ENCODE results near the gene LPAR5. TPM values are rescaled to one million over a fixed set of nuclear protein-coding genes. Genes with fewer than 3 reads are reported as not detected.

LPAR5 gene
- total RNA-seq, 1 experiment from 2014 or later, result not detected

GRCh38 chr12:6608592-6609281 lies 27.0 kb downstream of the LPAR5 start:
- no TSS peak for BruUV-seq (replicated peaks)
- Histone ChIP-seq H3K4me1 (ENCODE audit: control insufficient read depth, insufficient read depth, low read length) (peaks cover 21% of the 10 kb centered on the region), H3K27me3 (ENCODE audit: control insufficient read depth, insufficient read depth, low read length) (no peaks in the 10 kb centered on the region), H3K36me3 (ENCODE audit: control insufficient read depth, insufficient read depth, low read length) (no peaks in the 10 kb centered on the region), H3K4me3 (ENCODE audit: low read depth in 2 of 2, low read length in 2 of 2) (no peak overlapping the region), H3K27ac (ENCODE audit: low read length) (0 out of 2 replicates have a peak overlapping the region, but pooled peaks have one; percentile 17), H3K9me3 (ENCODE audit: control insufficient read depth, insufficient read depth, low read depth, low read length) (no peaks in the 10 kb centered on the region)
- no peak for ATAC-seq
- in situ Hi-C loops (cut with HindIII; ENCODE audit: low pct_unique_long_range_greater_than_20kb, low sequenced_read_pairs) (no loop called here), intact Hi-C loops (cut with micrococcal nuclease; ENCODE audit: unreplicated experiment) (no loop called here)
- DNase-seq (ENCODE audit: low read depth, low spot score), result no peak
- ChIA-PET CTCF (no interaction called here), POLR2A (no interaction called here)
- TF ChIP-seq CTCF (IDR thresholded peaks at IDR 0.05) (no peak), POLR2AphosphoS5 (IDR thresholded peaks at IDR 0.05; ENCODE audit: low read depth, low read length) (no peak), SIN3A (IDR thresholded peaks at IDR 0.05; ENCODE audit: borderline replicate concordance, insufficient read depth, low read depth, low read length) (no peak), REST (IDR thresholded peaks at IDR 0.05; ENCODE audit: insufficient read depth in 1 of 2, low read depth in 2 of 2, low read length in 1 of 2) (no peak), TCF7L2 (IDR thresholded peaks at IDR 0.05; ENCODE audit: low read depth, low read length) (no peak)

GRCh38 chr12:6607751-6608591 lies 27.8 kb downstream of the LPAR5 start:
- Histone ChIP-seq H3K4me3 (ENCODE audit: low read depth in 2 of 2, low read length in 2 of 2) (peak overlapping the region in 1 of 2 experiments; percentile 23; a peak in 1 of 4 replicates), H3K36me3 (ENCODE audit: control insufficient read depth, insufficient read depth, low read length) (no peaks in the 10 kb centered on the region)

More at GRCh38 chr12:6607751-6608591, 27.8 kb downstream of the LPAR5 start:
- no peak for TF ChIP-seq TCF7L2 (IDR thresholded peaks at IDR 0.05; ENCODE audit: low read depth, low read length)
- Histone ChIP-seq H3K27me3 (ENCODE audit: control insufficient read depth, insufficient read depth, low read length) (no peaks in the 10 kb centered on the region), H3K27ac (ENCODE audit: low read length) (peak overlapping the region; percentile 63), H3K4me1 (ENCODE audit: control insufficient read depth, insufficient read depth, low read length) (peaks cover 17% of the 10 kb centered on the region), H3K9me3 (ENCODE audit: control insufficient read depth, insufficient read depth, low read depth, low read length) (no peaks in the 10 kb centered on the region)
- ATAC-seq, result peak; percentile 14
- POLR2A ChIA-PET, result no interaction called here
- CTCF ChIA-PET, result no interaction called here
- in situ Hi-C loops (cut with HindIII; ENCODE audit: low pct_unique_long_range_greater_than_20kb, low sequenced_read_pairs) (no loop called here), intact Hi-C loops (cut with micrococcal nuclease; ENCODE audit: unreplicated experiment) (loop anchor here (2.0 kb wide), 1 partner anchor 81 kb away; the partner anchor contains the start of gene ZNF384)
- BruUV-seq (replicated peaks), result no TSS peak
- no peak for DNase-seq (ENCODE audit: low read depth, low spot score)
